Measurements from ENCODE around the gene UNC45B. TPM values are rescaled to one million over a fixed set of nuclear protein-coding genes. Genes with fewer than 3 reads are reported as not detected.
"Not testable (repeated sequence)": the region's sequence is repeated elsewhere in the genome, so short reads cannot be mapped to it uniquely, and the experiment has no call there.

Gene UNC45B
- total and polyA plus RNA-seq, 9 donors: 121 to 222 (median 164) TPM

GRCh38 chr17:35212668-35213067 lies 65.1 kb downstream of the UNC45B start:
- H3K9me3 ChIP-seq (replicated peaks; ENCODE audit: control insufficient read depth, low read depth, low read length): no peaks in the 10 kb centered on the region
- H3K27ac ChIP-seq (ENCODE audit: low read length): no peak overlapping the region
- no peaks in the 10 kb centered on the region for H3K4me1 ChIP-seq (ENCODE audit: control insufficient read depth, insufficient read depth, low read length)
- H3K4me3 ChIP-seq (ENCODE audit: low read length): no peak overlapping the region
- 100% methylated on average over 2 of the region's 4 CpGs for WGBS (ENCODE audit: insufficient coverage)
- no peak for DNase-seq
- no peaks in the 10 kb centered on the region for H3K27me3 ChIP-seq (ENCODE audit: control insufficient read depth, insufficient read depth, low read length)
- H3K36me3 ChIP-seq (ENCODE audit: control insufficient read depth, insufficient read depth, low read length): no peaks in the 10 kb centered on the region

- peak overlapping the region; percentile 35 for H3K27ac ChIP-seq (ENCODE audit: low read length)
- no peaks in the 10 kb centered on the region for H3K27me3 ChIP-seq (ENCODE audit: control insufficient read depth, insufficient read depth, low read length)
- no CpG with 5 or more reads among the region's 5 CpGs for WGBS (ENCODE audit: insufficient coverage)
- H3K4me3 ChIP-seq (ENCODE audit: low read length): no peak overlapping the region
- no peaks in the 10 kb centered on the region for H3K36me3 ChIP-seq (ENCODE audit: control insufficient read depth, insufficient read depth, low read length)
- no peaks in the 10 kb centered on the region for H3K4me1 ChIP-seq (ENCODE audit: control insufficient read depth, insufficient read depth, low read length)
- no peak for DNase-seq
- H3K9me3 ChIP-seq (replicated peaks; ENCODE audit: control insufficient read depth, low read depth, low read length): no peaks in the 10 kb centered on the region
Measured at GRCh38 chr17:35213412-35213940, 65.9 kb downstream of the UNC45B start.

GRCh38 chr17:35214192-35214591 lies 66.6 kb downstream of the UNC45B start:
- H3K4me3 ChIP-seq (ENCODE audit: low read length): no peak overlapping the region
- no peak overlapping the region for H3K27ac ChIP-seq (ENCODE audit: low read length)
- no peaks in the 10 kb centered on the region for H3K4me1 ChIP-seq (ENCODE audit: control insufficient read depth, insufficient read depth, low read length)
- H3K36me3 ChIP-seq (ENCODE audit: control insufficient read depth, insufficient read depth, low read length): no peaks in the 10 kb centered on the region
- no CpG with 5 or more reads among the region's 3 CpGs for WGBS (ENCODE audit: insufficient coverage)
- no peaks in the 10 kb centered on the region for H3K9me3 ChIP-seq (replicated peaks; ENCODE audit: control insufficient read depth, low read depth, low read length)
- DNase-seq: no peak
- no peaks in the 10 kb centered on the region for H3K27me3 ChIP-seq (ENCODE audit: control insufficient read depth, insufficient read depth, low read length)

- H3K4me1 ChIP-seq (ENCODE audit: control insufficient read depth, insufficient read depth, low read length): no peaks in the 10 kb centered on the region
- WGBS (ENCODE audit: insufficient coverage): 60% methylated on average over 1 of the region's 5 CpGs
- no peak for DNase-seq
- no peak overlapping the region for H3K4me3 ChIP-seq (ENCODE audit: low read length)
- no peaks in the 10 kb centered on the region for H3K36me3 ChIP-seq (ENCODE audit: control insufficient read depth, insufficient read depth, low read length)
- no peaks in the 10 kb centered on the region for H3K27me3 ChIP-seq (ENCODE audit: control insufficient read depth, insufficient read depth, low read length)
- no peak overlapping the region for H3K27ac ChIP-seq (ENCODE audit: low read length)
- H3K9me3 ChIP-seq (replicated peaks; ENCODE audit: control insufficient read depth, low read depth, low read length): no peaks in the 10 kb centered on the region
Measured at GRCh38 chr17:35214631-35215273, 67.1 kb downstream of the UNC45B start.

- H3K27ac ChIP-seq (ENCODE audit: low read length): no peak overlapping the region
- WGBS (ENCODE audit: insufficient coverage): 80% methylated on average over 3 of the region's 5 CpGs
Measured at GRCh38 chr17:35217107-35217506, 69.5 kb downstream of the UNC45B start.

GRCh38 chr17:35218915-35219314 lies 71.3 kb downstream of the UNC45B start:
- Histone ChIP-seq H3K27ac (ENCODE audit: low read length) (no peak overlapping the region), H3K4me3 (ENCODE audit: low read length) (no peak overlapping the region), H3K9me3 (replicated peaks; ENCODE audit: control insufficient read depth, low read depth, low read length) (no peaks in the 10 kb centered on the region), H3K4me1 (ENCODE audit: control insufficient read depth, insufficient read depth, low read length) (no peaks in the 10 kb centered on the region), H3K27me3 (ENCODE audit: control insufficient read depth, insufficient read depth, low read length) (no peaks in the 10 kb centered on the region), H3K36me3 (ENCODE audit: control insufficient read depth, insufficient read depth, low read length) (no peaks in the 10 kb centered on the region)
- peak; percentile 27 for DNase-seq
- no CpG with 5 or more reads among the region's 2 CpGs for WGBS (ENCODE audit: insufficient coverage)

More at GRCh38 chr17:35217107-35217506, 69.5 kb downstream of the UNC45B start:
- H3K9me3 ChIP-seq (replicated peaks; ENCODE audit: control insufficient read depth, low read depth, low read length): no peaks in the 10 kb centered on the region
- DNase-seq: no peak
- H3K36me3 ChIP-seq (ENCODE audit: control insufficient read depth, insufficient read depth, low read length): no peaks in the 10 kb centered on the region
- no peaks in the 10 kb centered on the region for H3K4me1 ChIP-seq (ENCODE audit: control insufficient read depth, insufficient read depth, low read length)
- H3K27me3 ChIP-seq (ENCODE audit: control insufficient read depth, insufficient read depth, low read length): no peaks in the 10 kb centered on the region
- H3K4me3 ChIP-seq (ENCODE audit: low read length): no peak overlapping the region

GRCh38 chr17:35222452-35222851 lies 74.8 kb downstream of the UNC45B start:
- H3K27me3 ChIP-seq (ENCODE audit: control insufficient read depth, insufficient read depth, low read length): no peaks in the 10 kb centered on the region
- no peaks in the 10 kb centered on the region for H3K4me1 ChIP-seq (ENCODE audit: control insufficient read depth, insufficient read depth, low read length)
- 100% methylated on average over 1 of the region's 2 CpGs for WGBS (ENCODE audit: insufficient coverage)
- no peaks in the 10 kb centered on the region for H3K36me3 ChIP-seq (ENCODE audit: control insufficient read depth, insufficient read depth, low read length)
- no peak overlapping the region for H3K27ac ChIP-seq (ENCODE audit: low read length)
- no peak overlapping the region for H3K4me3 ChIP-seq (ENCODE audit: low read length)
- DNase-seq: no peak
- no peaks in the 10 kb centered on the region for H3K9me3 ChIP-seq (replicated peaks; ENCODE audit: control insufficient read depth, low read depth, low read length)

- Histone ChIP-seq H3K4me1 (ENCODE audit: control insufficient read depth, insufficient read depth, low read length) (no peaks in the 10 kb centered on the region), H3K9me3 (replicated peaks; ENCODE audit: control insufficient read depth, low read depth, low read length) (no peaks in the 10 kb centered on the region), H3K4me3 (ENCODE audit: low read length) (no peak overlapping the region), H3K27me3 (ENCODE audit: control insufficient read depth, insufficient read depth, low read length) (no peaks in the 10 kb centered on the region), H3K36me3 (ENCODE audit: control insufficient read depth, insufficient read depth, low read length) (no peaks in the 10 kb centered on the region), H3K27ac (ENCODE audit: low read length) (no peak overlapping the region)
- no peak for DNase-seq
- WGBS (ENCODE audit: insufficient coverage): no CpG with 5 or more reads among the region's 1 CpG
Measured at GRCh38 chr17:35224436-35224835, 76.8 kb downstream of the UNC45B start.

- no peaks in the 10 kb centered on the region for H3K36me3 ChIP-seq (ENCODE audit: control insufficient read depth, insufficient read depth, low read length)
- 100% methylated on average over 1 of the region's 2 CpGs for WGBS (ENCODE audit: insufficient coverage)
- no peaks in the 10 kb centered on the region for H3K9me3 ChIP-seq (replicated peaks; ENCODE audit: control insufficient read depth, low read depth, low read length)
- no peak overlapping the region for H3K27ac ChIP-seq (ENCODE audit: low read length)
- H3K4me1 ChIP-seq (ENCODE audit: control insufficient read depth, insufficient read depth, low read length): no peaks in the 10 kb centered on the region
- no peaks in the 10 kb centered on the region for H3K27me3 ChIP-seq (ENCODE audit: control insufficient read depth, insufficient read depth, low read length)
- DNase-seq: no peak
- H3K4me3 ChIP-seq (ENCODE audit: low read length): no peak overlapping the region
Measured at GRCh38 chr17:35227546-35227945, 79.9 kb downstream of the UNC45B start.

GRCh38 chr17:35229638-35230037 lies 82.0 kb downstream of the UNC45B start:
- H3K27ac ChIP-seq (ENCODE audit: low read length): no peak overlapping the region
- no peaks in the 10 kb centered on the region for H3K4me1 ChIP-seq (ENCODE audit: control insufficient read depth, insufficient read depth, low read length)
- WGBS (ENCODE audit: insufficient coverage): no CpG with 5 or more reads among the region's 1 CpG

GRCh38 chr17:35234315-35234714 lies 86.7 kb downstream of the UNC45B start:
- H3K4me3 ChIP-seq (ENCODE audit: low read length); H3K36me3 ChIP-seq (ENCODE audit: control insufficient read depth, insufficient read depth, low read length); DNase-seq; H3K4me1 ChIP-seq (ENCODE audit: control insufficient read depth, insufficient read depth, low read length); H3K27me3 ChIP-seq (ENCODE audit: control insufficient read depth, insufficient read depth, low read length); H3K27ac ChIP-seq (ENCODE audit: low read length); H3K9me3 ChIP-seq (replicated peaks; ENCODE audit: control insufficient read depth, low read depth, low read length): not testable (repeated sequence)
- WGBS (ENCODE audit: insufficient coverage): 100% methylated on average over 1 of the region's 4 CpGs

More at GRCh38 chr17:35229638-35230037, 82.0 kb downstream of the UNC45B start:
- no peak for DNase-seq
- Histone ChIP-seq H3K4me3 (ENCODE audit: low read length) (no peak overlapping the region), H3K27me3 (ENCODE audit: control insufficient read depth, insufficient read depth, low read length) (no peaks in the 10 kb centered on the region), H3K36me3 (ENCODE audit: control insufficient read depth, insufficient read depth, low read length) (no peaks in the 10 kb centered on the region), H3K9me3 (replicated peaks; ENCODE audit: control insufficient read depth, low read depth, low read length) (no peaks in the 10 kb centered on the region)
